Epithelial cell of proximal tubule (primary cell): ENCODE measurements around the gene FBLN2. TPM values are rescaled to one million over a fixed set of nuclear protein-coding genes. Genes with fewer than 3 reads are reported as not detected.

ENCODE experiments used
- DNase-seq: peaks from one replicate; pipeline ENCODE4 v3.0.0-alpha.2; 2011; ENCODE audit warnings: low read depth
- H3K4me3 ChIP-seq: 2 replicates; pipeline ENCODE4 v1.5.1; 2011; ENCODE audit warnings: low read depth, mild to moderate bottlenecking, low read length
- total RNA-seq: library from RNA; depleted of rRNA; stranded (reverse); fragments of >200 nt; gene quantifications from 2 replicates; pipeline ENCODE4 v1.2.3, GENCODE V29; 2015
- TF ChIP-seq, protein P1 (sequence below): conservative IDR thresholded peaks from 2 replicates; pipeline ENCODE4 v1.5.1; 2012; ENCODE audit warnings: low read depth, mild to moderate bottlenecking, low read length

The FBLN2 gene
- total RNA-seq, 1 donor from 2014 or later, result 1.1 TPM

DNA sequence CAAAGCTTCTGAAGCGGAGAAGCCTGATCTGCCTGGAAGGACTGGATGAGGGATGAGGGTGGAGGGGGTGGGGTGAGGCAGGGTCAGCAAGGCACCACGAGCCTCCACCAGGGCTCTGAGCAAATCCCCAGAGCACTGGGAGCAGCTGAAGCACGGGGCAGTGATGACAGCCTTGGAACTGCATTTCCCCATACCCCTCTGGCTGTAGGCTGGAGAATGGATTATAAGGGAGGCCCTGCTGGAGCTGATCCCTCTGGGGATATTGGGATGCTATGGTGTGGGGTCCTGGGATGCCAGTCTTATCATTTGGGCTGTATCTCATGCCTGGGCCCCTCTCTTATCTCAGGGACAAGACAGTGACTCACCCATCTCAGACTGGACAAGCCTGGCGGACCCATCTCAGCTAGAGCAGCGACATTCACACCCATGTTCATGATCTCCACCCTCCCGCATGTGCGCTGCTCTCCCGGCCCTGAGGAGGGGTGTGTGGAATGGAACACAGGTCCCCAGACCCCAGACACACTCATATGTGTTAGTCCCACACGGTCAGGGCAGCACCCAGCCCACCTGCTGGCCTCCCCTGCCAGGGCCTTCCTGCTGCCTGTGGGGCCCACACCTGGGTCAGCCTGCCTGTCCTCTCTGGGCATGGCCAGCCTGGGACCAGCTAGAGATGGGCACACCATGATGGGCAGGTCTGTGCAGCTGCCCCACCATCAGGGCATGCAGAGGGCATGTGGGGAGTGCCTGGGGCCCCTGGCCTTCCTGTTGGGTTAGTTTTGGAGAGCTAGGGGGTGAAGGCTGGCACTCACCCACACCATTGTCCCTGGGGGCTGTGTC, 97.1 kb downstream of the FBLN2 start:
- no peak overlapping the region for H3K4me3 ChIP-seq
- TF ChIP-seq, protein P1, sequence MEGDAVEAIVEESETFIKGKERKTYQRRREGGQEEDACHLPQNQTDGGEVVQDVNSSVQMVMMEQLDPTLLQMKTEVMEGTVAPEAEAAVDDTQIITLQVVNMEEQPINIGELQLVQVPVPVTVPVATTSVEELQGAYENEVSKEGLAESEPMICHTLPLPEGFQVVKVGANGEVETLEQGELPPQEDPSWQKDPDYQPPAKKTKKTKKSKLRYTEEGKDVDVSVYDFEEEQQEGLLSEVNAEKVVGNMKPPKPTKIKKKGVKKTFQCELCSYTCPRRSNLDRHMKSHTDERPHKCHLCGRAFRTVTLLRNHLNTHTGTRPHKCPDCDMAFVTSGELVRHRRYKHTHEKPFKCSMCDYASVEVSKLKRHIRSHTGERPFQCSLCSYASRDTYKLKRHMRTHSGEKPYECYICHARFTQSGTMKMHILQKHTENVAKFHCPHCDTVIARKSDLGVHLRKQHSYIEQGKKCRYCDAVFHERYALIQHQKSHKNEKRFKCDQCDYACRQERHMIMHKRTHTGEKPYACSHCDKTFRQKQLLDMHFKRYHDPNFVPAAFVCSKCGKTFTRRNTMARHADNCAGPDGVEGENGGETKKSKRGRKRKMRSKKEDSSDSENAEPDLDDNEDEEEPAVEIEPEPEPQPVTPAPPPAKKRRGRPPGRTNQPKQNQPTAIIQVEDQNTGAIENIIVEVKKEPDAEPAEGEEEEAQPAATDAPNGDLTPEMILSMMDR, result no peak
- DNase-seq, result no peak

DNA sequence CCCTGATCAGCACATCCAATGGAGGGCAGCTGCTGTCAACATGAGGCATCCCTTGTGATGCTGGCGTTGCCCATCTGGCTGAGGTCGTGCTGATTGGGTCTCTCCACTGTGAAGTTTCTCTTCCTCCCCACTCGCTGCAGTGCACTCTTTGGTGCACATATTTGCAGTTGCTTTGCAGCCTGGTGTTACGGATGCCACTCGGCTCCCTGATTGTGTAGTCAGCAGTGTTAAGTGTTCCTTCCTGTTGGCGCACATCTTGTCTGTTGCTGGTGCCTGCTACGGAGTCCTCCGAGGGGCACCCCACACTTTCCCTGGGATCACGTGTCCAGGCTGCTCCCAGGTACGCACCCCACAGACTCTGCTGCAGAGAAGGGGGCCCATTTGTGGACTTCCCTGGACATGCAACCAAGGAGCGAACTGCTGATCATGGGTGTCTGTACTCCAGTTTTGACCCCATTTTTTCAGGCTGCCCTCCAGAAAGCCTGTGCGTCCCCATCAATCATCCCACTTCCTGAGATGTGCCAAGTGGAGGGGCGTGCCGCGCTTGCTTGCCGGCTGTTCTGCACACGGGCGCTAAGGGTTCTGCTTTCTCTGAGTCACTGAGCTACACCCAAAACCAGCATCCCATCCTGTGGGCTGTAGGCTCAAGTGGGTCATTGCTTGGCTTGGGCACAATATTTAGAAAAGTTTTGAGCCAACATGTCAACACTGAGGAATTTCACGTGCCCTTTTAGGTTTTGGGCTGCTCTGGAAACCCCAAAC, 98.6 kb downstream of the FBLN2 start:
- TF ChIP-seq, protein P1, result no peak
- H3K4me3 ChIP-seq, result no peak overlapping the region
- no peak for DNase-seq

DNA sequence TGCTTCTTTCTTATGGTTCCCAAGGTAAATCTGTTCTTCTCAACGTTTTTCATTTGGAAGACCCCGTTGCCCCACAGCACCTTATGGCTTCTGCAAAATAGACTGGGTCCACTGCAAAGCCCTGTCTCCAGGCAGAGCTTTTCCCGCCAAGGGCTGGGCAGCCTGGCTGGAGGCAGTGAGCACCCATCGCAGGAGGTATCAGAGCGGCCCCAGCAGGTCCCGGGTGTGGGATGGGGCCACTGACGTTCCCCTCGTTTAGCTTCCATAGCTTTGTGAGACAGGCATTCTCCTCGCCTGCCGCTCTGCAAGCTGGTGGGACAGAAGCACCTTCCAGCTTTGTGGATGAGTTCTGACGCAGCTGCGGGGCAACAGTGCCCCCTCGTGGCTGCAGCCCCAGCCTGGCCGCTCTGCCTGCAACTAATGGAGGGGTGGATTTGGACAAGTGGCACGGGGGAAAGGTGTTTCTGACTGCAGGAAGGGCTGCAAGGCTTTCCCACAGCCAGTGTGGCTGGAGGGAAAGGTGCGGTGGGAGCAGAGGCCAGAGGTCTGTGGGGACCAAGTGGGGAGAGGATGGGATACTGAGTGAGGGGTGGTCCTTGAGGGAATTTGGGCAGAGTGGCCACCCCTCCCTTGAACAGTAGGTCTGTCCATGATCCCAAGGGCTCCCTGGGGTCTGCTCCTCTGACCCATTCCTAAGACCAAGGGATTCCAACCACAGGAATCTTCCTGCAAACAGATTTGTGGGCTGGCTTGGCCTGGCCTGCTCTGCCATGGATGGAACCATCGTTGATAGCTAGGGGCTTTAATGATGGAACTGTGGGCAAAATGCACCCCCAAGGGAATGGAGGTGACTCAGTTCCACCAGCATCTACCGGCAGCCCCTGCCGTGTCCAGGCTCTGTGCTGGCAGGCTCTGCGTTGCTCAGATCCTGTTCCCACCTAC, 99.4 kb downstream of the FBLN2 start:
- TF ChIP-seq, protein P1, result peak; percentile 99
- no peak for DNase-seq
- no peak overlapping the region for H3K4me3 ChIP-seq

DNA sequence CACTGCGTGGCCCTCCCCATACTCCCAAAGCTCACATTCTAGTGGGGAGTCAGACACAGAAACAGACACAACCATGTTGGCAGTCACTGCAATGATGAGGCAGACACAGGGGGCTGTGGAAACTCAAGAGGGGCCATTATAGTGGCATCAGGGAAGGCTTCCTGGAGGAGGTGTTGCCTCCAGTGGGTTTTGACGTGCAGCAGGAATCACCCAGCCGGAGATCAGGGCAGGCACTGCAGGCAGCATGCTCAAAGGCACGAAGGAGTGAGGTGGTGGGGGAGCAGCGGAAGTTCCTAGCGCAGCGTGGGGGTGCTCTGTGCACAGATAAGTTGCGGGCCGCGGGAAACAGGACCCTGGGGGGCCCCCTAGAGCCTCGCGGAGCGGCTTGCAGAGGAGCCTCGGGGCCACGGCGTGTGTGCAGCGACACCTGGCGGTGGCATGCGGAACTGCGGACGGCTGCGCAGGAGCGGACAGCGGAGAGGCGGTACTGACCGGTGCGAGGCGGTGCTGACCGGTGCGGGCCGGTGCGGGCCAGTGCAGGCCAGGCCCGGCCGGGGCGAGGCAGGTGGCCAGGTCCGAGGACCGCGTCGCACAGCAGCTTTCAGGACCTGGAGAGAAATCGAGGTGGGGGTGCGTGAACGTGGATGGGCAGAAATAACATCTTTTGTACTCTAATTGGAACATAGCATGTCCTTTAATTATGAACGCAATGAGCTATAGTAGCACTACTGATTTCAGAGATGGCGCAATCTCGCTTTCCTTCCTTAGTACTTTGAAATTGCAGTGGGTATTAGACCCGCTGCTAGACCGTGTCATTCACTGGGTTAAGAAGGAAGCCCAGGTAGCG, 101.5 kb downstream of the FBLN2 start:
- no peak for DNase-seq
- no peak overlapping the region for H3K4me3 ChIP-seq
- TF ChIP-seq, protein P1, result peak; percentile 92

DNA sequence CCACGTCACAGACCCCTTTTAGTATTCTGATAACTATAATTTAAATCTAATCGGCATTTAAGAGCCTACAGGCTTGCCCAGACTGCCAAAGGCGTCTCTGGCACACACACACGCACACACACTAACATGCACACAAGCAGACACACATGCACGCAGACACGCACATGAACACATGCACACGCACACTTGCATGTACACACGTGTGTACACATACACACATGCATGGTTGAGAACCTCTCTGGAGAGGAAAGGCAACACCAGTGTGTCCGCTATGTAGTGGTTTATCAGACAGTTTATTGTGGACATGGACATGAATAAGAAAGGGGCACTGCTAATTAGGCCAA, 102.1 kb downstream of the FBLN2 start:
- H3K4me3 ChIP-seq, result no peak overlapping the region
- TF ChIP-seq, protein P1, result no peak
- no peak for DNase-seq
